GM18517 (cell line): ENCODE measurements around the gene COL1A2.

Source experiments
- ATAC-seq: cut with Tn5 transposase; IDR thresholded peaks from one replicate; pipeline ENCODE4 v1.9.1; 2021; ENCODE audit warnings: mild to moderate bottlenecking, moderate library complexity; ENCODE audit not compliant: unreplicated experiment

Gene COL1A2

GRCh38 chr7:94409200-94409948 is 14.7 kb downstream of the COL1A2 start:
- no peak for ATAC-seq

GRCh38 chr7:94410413-94411187 is 15.9 kb downstream of the COL1A2 start:
- ATAC-seq = no peak

- no peak for ATAC-seq
Observed at GRCh38 chr7:94411188-94411466, 16.4 kb downstream of the COL1A2 start.

GRCh38 chr7:94412762-94413322 is 18.1 kb downstream of the COL1A2 start:
- no peak for ATAC-seq

GRCh38 chr7:94414481-94414880 is 19.8 kb downstream of the COL1A2 start:
- no peak for ATAC-seq

- no peak for ATAC-seq
Observed at GRCh38 chr7:94414980-94415379, 20.3 kb downstream of the COL1A2 start.

- ATAC-seq = no peak
Observed at GRCh38 chr7:94417306-94417705, 22.6 kb downstream of the COL1A2 start.

- ATAC-seq = no peak
Observed at GRCh38 chr7:94417901-94418300, 23.2 kb downstream of the COL1A2 start.

GRCh38 chr7:94418851-94419250 is 24.2 kb downstream of the COL1A2 start:
- ATAC-seq = no peak

GRCh38 chr7:94420328-94420727 is 25.6 kb downstream of the COL1A2 start:
- ATAC-seq = no peak

- no peak for ATAC-seq
Observed at GRCh38 chr7:94421681-94422080, 27.0 kb downstream of the COL1A2 start.

GRCh38 chr7:94422136-94422535 is 27.4 kb downstream of the COL1A2 start:
- no peak for ATAC-seq

GRCh38 chr7:94422827-94423460 is 28.2 kb downstream of the COL1A2 start:
- ATAC-seq = no peak

GRCh38 chr7:94423863-94424735 is 29.4 kb downstream of the COL1A2 start:
- ATAC-seq = no peak

- no peak for ATAC-seq
Observed at GRCh38 chr7:94425546-94425945, 30.9 kb downstream of the COL1A2 start.

GRCh38 chr7:94426980-94427875 is 32.5 kb downstream of the COL1A2 start:
- ATAC-seq = no peak

GRCh38 chr7:94429153-94429552 is 34.5 kb downstream of the COL1A2 start:
- no peak for ATAC-seq

- no peak for ATAC-seq
Observed at GRCh38 chr7:94431176-94431575, 36.5 kb downstream of the COL1A2 start.

GRCh38 chr7:94431619-94432280 is 37.1 kb downstream of the COL1A2 start:
- no peak for ATAC-seq
